A673 (cell line): ENCODE measurements around the gene HS3ST6. TPM values are rescaled to one million over a fixed set of nuclear protein-coding genes. Genes with fewer than 3 reads are reported as not detected.

ENCODE experiments used
- BruUV-seq: library from RNA; stranded (reverse); fragments of 400-500 nt; replicated peaks from 2 replicates; lab custom pipeline; 2021; lab: Mats Ljungman, UMichigan
- CTCF ChIA-PET: fragments of 300-600 bp; sonication (Branson Sonifier 250); formaldehyde crosslinking; loops from one replicate; lab custom pipeline; 2022; ENCODE audit warnings: antibody characterized with exemption; lab: Charles Lee
- POLR2A ChIA-PET: fragments of 300-600 bp; sonication (Branson Sonifier 250); formaldehyde crosslinking; loops from one replicate; lab custom pipeline; 2022; ENCODE audit warnings: antibody characterized with exemption; ENCODE audit not compliant: low non-redundant PET; lab: Charles Lee
- DNase-seq: peaks from one replicate; pipeline ENCODE4 v3.0.0-alpha.2; 2015; ENCODE audit warnings: low spot score
- H3K27ac ChIP-seq: fragments of 200-600 bp; sonication (generic); 2 replicates; pipeline ENCODE4 v1.5.1; 2016; ENCODE audit warnings: mixed run types, low read depth, mild to moderate bottlenecking, mixed read lengths, antibody characterized with exemption, low read length; ENCODE audit not compliant: poor library complexity, severe bottlenecking
- H3K27me3 ChIP-seq: fragments of 200-600 bp; sonication (generic); replicated peaks from 2 replicates; pipeline ENCODE4 v1.6.1; 2017; ENCODE audit warnings: mixed run types, low read depth, mild to moderate bottlenecking, mixed read lengths, antibody characterized with exemption, low read length; ENCODE audit not compliant: insufficient read depth, poor library complexity
- H3K36me3 ChIP-seq: fragments of 200-600 bp; sonication (generic); 2 replicates; pipeline ENCODE4 v1.6.1; 2016; ENCODE audit warnings: mixed run types, mild to moderate bottlenecking, mixed read lengths, antibody characterized with exemption, low read length; ENCODE audit not compliant: insufficient read depth, poor library complexity, severe bottlenecking
- H3K4me1 ChIP-seq: fragments of 200-600 bp; sonication (generic); 2 replicates; pipeline ENCODE4 v1.6.1; 2017; ENCODE audit warnings: mixed run types, mild to moderate bottlenecking, mixed read lengths, antibody characterized with exemption, low read length; ENCODE audit not compliant: insufficient read depth, poor library complexity, severe bottlenecking
- H3K4me3 ChIP-seq: fragments of 200-600 bp; sonication (generic); 2 replicates; pipeline ENCODE4 v1.5.1; 2016; ENCODE audit warnings: low read depth, mixed run types, mild to moderate bottlenecking, mixed read lengths, low read length; ENCODE audit not compliant: poor library complexity, severe bottlenecking
- H3K9me3 ChIP-seq: fragments of 200-600 bp; sonication (generic); 2 replicates; pipeline ENCODE4 v1.6.1; 2016; ENCODE audit warnings: mixed run types, low read depth, mild to moderate bottlenecking, mixed read lengths, antibody characterized with exemption, low read length; ENCODE audit not compliant: poor library complexity, severe bottlenecking
- EZH2 ChIP-seq: fragments of 200-600 bp; sonication (generic); IDR thresholded peaks from 2 replicates; pipeline ENCODE4 v1.6.1; 2017; ENCODE audit warnings: borderline replicate concordance, low read depth, mild to moderate bottlenecking, mixed read lengths, antibody characterized with exemption, low read length; ENCODE audit not compliant: poor library complexity, severe bottlenecking
- intact Hi-C: fragments of 100-400 bp; cut with micrococcal nuclease; formaldehyde crosslinking; loops from one replicate; pipeline ENCODE4 v1.10.0; 2022; ENCODE audit not compliant: unreplicated experiment
- total RNA-seq: library from RNA; stranded (reverse); gene quantifications from 2 replicates; pipeline ENCODE4 v1.2.3, GENCODE V29; 2021
- TF ChIP-seq, protein P1 (sequence below): fragments of 300-800, 200-600 bp; sonication (generic); conservative IDR thresholded peaks from 2 replicates; pipeline ENCODE4 v1.5.1; 2017; ENCODE audit warnings: low read depth, mild to moderate bottlenecking, antibody characterized with exemption, low read length, moderate library complexity, mixed read lengths

HS3ST6 gene
- total RNA-seq, 1 experiment from 2014 or later: not detected

GRCh38 chr16:1933097-1933661 is 15.0 kb upstream of the HS3ST6 start:
- no peak for TF ChIP-seq EZH2
- TF ChIP-seq, protein P1, sequence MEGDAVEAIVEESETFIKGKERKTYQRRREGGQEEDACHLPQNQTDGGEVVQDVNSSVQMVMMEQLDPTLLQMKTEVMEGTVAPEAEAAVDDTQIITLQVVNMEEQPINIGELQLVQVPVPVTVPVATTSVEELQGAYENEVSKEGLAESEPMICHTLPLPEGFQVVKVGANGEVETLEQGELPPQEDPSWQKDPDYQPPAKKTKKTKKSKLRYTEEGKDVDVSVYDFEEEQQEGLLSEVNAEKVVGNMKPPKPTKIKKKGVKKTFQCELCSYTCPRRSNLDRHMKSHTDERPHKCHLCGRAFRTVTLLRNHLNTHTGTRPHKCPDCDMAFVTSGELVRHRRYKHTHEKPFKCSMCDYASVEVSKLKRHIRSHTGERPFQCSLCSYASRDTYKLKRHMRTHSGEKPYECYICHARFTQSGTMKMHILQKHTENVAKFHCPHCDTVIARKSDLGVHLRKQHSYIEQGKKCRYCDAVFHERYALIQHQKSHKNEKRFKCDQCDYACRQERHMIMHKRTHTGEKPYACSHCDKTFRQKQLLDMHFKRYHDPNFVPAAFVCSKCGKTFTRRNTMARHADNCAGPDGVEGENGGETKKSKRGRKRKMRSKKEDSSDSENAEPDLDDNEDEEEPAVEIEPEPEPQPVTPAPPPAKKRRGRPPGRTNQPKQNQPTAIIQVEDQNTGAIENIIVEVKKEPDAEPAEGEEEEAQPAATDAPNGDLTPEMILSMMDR: no peak
- intact Hi-C loops: no loop called here
- Histone ChIP-seq H3K27me3 (no peaks in the 10 kb centered on the region), H3K4me1 (peaks cover 5% of the 10 kb centered on the region), H3K9me3 (no peaks in the 10 kb centered on the region), H3K4me3 (no peak overlapping the region), H3K36me3 (no peaks in the 10 kb centered on the region), H3K27ac (no peak overlapping the region)
- ChIA-PET POLR2A (interaction anchor here (0.6 kb wide), 1 partner anchor 16 kb away, joined by 19 read pairs; no protein-coding TSS in a partner anchor), CTCF (no interaction called here)
- no peak for DNase-seq
- no TSS peak for BruUV-seq

- DNase-seq: no peak
- H3K4me3 ChIP-seq: no peak overlapping the region
- no peaks in the 10 kb centered on the region for H3K9me3 ChIP-seq
- peaks cover 5% of the 10 kb centered on the region for H3K4me1 ChIP-seq
- no peak overlapping the region for H3K27ac ChIP-seq
- intact Hi-C loops: no loop called here
- no TSS peak for BruUV-seq
- no peaks in the 10 kb centered on the region for H3K27me3 ChIP-seq
- ChIA-PET POLR2A (no interaction called here), CTCF (no interaction called here)
- TF ChIP-seq EZH2: no peak
- TF ChIP-seq, protein P1: no peak; the same call in 1 of the 2 replicates
- no peaks in the 10 kb centered on the region for H3K36me3 ChIP-seq
Observed at GRCh38 chr16:1932050-1933028, 14.1 kb upstream of the HS3ST6 start.

GRCh38 chr16:1930338-1930720 is 12.1 kb upstream of the HS3ST6 start:
- Histone ChIP-seq H3K27ac (no peak overlapping the region), H3K9me3 (no peaks in the 10 kb centered on the region), H3K36me3 (no peaks in the 10 kb centered on the region), H3K4me1 (peaks cover 5% of the 10 kb centered on the region), H3K4me3 (no peak overlapping the region), H3K27me3 (no peaks in the 10 kb centered on the region)
- no TSS peak for BruUV-seq
- POLR2A ChIA-PET: no interaction called here
- no peak for DNase-seq
- intact Hi-C loops: no loop called here
- no peak for TF ChIP-seq EZH2
- TF ChIP-seq, protein P1: no peak
- CTCF ChIA-PET: no interaction called here
